HG02852 (cell line): ENCODE results near the gene TBC1D2B.

Experiments used
- ATAC-seq: cut with Tn5 transposase; IDR thresholded peaks from one replicate; pipeline ENCODE4 v1.9.1; 2021; ENCODE audit warnings: mild to moderate bottlenecking, moderate library complexity; ENCODE audit not compliant: unreplicated experiment

Gene TBC1D2B

GRCh38 chr15:78035861-78036476, 41.5 kb downstream of the TBC1D2B start:
- ATAC-seq = no peak

GRCh38 chr15:78035321-78035751, 42.2 kb downstream of the TBC1D2B start:
- ATAC-seq = no peak

GRCh38 chr15:78034495-78035191, 42.9 kb downstream of the TBC1D2B start:
- ATAC-seq = peak; percentile 79

- ATAC-seq = no peak
These were observed 43.6 kb downstream of the TBC1D2B start for GRCh38 chr15:78033864-78034263.

- no peak for ATAC-seq
These were observed 44.8 kb downstream of the TBC1D2B start for GRCh38 chr15:78032671-78033070.

- no peak for ATAC-seq
These were observed 52.6 kb downstream of the TBC1D2B start for GRCh38 chr15:78024883-78025282.

GRCh38 chr15:78024519-78024870, 53.0 kb downstream of the TBC1D2B start:
- no peak for ATAC-seq

- ATAC-seq = no peak
These were observed 53.5 kb downstream of the TBC1D2B start for GRCh38 chr15:78023865-78024518.

GRCh38 chr15:78023081-78023665, 54.3 kb downstream of the TBC1D2B start:
- ATAC-seq = no peak

GRCh38 chr15:78021761-78022160, 55.8 kb downstream of the TBC1D2B start:
- ATAC-seq = no peak

GRCh38 chr15:78020007-78020406, 57.5 kb downstream of the TBC1D2B start:
- no peak for ATAC-seq

- ATAC-seq = no peak
These were observed 58.4 kb downstream of the TBC1D2B start for GRCh38 chr15:78018946-78019644.

- ATAC-seq = no peak
These were observed 59.1 kb downstream of the TBC1D2B start for GRCh38 chr15:78018445-78018844.

- no peak for ATAC-seq
These were observed 60.7 kb downstream of the TBC1D2B start for GRCh38 chr15:78016860-78017259.

GRCh38 chr15:78012643-78013077, 64.9 kb downstream of the TBC1D2B start:
- no peak for ATAC-seq

GRCh38 chr15:78010067-78010466, 67.4 kb downstream of the TBC1D2B start:
- no peak for ATAC-seq

GRCh38 chr15:78007964-78008886, 69.3 kb downstream of the TBC1D2B start:
- no peak for ATAC-seq

- no peak for ATAC-seq
These were observed 70.1 kb downstream of the TBC1D2B start for GRCh38 chr15:78007211-78007931.

- no peak for ATAC-seq
These were observed 70.8 kb downstream of the TBC1D2B start for GRCh38 chr15:78006567-78007205.
